Left kidney (tissue), 2 donors: ENCODE data around the gene TNPO1. TPM values are rescaled to one million over a fixed set of nuclear protein-coding genes. Genes with fewer than 3 reads are reported as not detected.
"Not testable (repeated sequence)": the region's sequence is repeated elsewhere in the genome, so short reads cannot be mapped to it uniquely, and the experiment has no call there.

Experiments
- DNase-seq: peaks from one replicate; pipeline ENCODE4 v3.0.0-alpha.2; 2013
- polyA plus RNA-seq: library from polyadenylated mRNA; unstranded; fragments of 120-200 nt; gene quantifications from one replicate; pipeline ENCODE4 v1.2.1, GENCODE V29; 2013; ENCODE audit not compliant: insufficient read length

Gene TNPO1
- polyA plus RNA-seq, 1 donor = 112 TPM

DNA sequence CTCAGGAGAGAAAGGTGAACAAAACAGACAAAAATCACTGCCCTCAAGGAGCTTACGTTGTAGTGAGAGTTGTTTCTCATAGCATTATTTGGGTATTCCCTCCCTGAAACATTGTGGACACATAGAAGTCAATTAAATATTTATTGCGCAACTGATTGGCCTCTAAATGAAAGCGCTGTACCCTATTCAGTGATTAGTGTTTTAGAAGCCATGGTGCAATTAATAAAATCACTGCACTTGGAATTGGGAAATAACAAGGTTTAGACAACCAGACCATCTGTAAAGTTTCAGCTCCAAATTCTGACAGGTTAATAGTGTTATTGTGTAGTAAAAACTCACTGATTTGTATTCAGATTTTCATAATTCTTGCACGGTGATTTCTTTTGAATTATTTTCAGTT is 35.9 kb downstream of the TNPO1 start:
- DNase-seq = no peak

DNA sequence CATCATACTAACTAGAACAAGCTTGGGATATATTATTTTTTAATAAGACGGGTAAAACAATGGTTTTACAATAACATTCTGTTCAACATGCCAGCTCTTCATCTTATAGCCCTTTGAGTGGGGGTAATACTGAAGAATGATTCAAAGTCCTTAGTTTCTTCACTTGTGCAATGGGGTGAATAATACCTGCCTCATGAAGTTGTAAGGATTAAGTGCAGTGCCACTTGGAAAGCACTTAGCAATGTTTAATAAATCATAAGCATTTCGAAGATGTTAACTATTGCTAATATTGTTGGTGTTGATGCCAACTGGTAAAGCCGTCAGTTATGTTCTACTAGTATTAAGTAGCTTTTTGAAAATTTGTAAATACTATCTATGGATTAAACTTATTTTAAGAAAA is 38.0 kb downstream of the TNPO1 start:
- no peak for DNase-seq

DNA sequence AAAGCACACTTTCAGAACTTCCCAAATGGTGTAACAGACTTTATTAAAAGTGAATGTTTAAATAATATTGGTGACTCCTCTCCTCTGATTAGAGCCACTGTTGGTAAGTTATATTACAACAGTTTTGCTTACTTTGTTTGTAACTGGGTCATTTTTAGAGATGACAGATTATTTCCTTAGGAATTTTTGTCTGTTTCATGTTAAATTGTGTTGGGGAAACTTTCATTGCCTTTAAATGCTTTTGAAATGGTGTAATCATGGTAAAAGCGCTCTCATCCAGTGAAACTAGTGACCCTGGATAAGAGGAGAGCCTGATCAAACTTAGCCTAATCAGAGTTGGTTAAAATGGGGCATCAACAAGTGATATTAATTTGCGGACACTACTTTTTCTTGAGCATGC is 39.4 kb downstream of the TNPO1 start:
- DNase-seq = no peak

DNA sequence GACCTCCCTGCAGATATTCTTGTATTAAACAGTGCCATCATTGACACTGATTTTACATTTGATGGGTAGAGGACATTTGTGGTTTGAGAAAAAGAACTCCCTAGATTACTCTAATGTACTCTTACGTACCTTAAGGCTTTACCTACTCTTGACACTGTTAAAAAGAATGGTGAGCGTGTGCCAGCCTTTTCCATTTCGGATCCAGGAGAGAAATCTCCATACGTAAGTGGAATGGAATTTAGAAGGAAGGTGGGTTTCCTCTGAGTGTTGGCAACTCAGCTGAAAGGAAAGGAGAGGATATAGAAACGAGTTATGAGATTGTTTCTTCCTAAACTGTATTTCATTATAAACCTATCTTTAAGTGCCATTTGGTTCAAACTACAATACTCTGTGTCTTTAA is 40.9 kb downstream of the TNPO1 start:
- no peak for DNase-seq

DNA sequence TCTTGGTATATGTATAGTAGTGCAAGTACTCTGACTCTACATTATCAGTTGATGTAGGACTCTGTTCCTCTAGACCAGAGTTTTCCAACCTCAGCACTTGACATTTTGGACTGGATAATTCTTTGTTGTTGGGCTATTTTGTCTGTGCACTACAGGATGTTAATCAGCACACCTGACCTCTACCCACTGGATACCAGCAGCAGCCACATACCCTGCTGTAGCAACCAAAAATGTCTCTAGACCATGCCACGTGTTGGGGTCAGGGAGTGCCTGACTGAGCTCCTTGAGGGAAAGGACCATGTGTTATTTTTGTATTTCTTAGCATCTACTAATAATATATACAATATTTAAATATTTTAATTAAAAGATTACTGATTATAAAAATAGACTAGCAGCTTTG is 42.7 kb downstream of the TNPO1 start:
- DNase-seq = no peak

DNA sequence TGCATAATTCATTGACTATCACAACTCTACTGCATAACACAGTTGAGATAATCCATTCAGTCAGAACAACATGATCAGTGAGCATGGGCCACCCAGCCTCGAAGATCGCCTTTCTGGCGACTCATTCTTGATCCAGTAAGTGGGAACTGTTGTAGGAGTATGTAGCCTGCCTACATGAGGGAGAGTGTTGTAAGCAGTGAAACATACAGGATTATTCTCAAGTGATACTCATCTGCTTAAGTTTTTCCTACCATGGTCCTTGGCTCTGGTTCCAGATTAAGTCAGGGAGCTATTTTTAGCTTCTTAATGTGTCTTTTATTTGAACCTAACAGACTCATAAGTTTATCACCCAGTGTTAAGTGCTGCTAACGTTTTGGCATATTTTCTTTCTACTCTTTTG is 44.0 kb downstream of the TNPO1 start:
- no peak for DNase-seq

DNA sequence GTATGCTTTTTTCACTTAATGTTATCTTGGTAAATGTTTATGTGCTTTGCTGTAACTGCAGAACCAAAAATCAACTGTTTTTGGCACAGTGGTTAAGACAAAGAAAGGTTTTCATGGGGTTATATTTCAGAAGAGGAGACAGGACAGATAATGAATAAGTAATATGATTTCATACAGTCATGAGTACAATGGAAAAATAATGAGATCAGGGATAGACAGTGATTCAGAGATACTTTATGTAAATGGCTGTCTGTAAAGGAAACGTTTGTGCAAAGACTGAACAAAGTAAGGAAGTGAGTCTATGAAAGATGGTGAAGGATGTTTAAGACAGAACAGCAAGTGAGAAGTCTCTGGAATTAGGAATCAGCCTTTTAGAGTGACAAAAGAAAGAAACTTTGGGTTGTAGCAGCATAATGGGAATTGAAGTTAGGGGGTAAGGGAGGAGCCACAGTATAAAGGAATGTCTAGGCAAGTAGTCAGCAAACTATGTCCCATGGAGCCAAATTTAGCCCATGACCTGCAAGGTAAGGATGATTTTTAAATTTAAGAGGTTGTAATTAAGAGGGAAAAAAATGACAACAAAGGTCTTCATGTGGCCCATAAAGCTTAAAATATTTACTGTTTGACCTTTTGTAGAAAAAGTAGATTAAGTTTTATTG is 55.0 kb downstream of the TNPO1 start:
- no peak for DNase-seq

DNA sequence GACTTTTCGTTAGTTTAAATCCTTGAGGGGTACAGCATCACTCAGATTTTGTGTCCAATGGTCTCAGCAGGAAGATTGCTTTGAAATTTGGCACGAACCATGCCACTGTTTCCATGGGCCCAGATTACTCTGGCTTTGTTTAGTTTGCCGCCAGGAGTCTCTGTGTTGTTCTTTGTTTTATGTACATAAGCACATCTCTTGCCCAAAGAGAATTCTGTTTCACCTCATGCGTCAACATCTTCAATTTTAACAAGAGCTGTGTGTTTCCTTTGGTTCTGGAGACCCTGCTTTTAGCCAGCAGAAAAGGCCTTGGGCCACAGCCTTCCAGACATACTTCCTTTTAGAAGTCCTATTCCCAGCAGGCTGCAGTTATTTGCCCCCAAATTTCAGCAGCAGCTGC is 62.4 kb downstream of the TNPO1 start:
- DNase-seq = no peak

DNA sequence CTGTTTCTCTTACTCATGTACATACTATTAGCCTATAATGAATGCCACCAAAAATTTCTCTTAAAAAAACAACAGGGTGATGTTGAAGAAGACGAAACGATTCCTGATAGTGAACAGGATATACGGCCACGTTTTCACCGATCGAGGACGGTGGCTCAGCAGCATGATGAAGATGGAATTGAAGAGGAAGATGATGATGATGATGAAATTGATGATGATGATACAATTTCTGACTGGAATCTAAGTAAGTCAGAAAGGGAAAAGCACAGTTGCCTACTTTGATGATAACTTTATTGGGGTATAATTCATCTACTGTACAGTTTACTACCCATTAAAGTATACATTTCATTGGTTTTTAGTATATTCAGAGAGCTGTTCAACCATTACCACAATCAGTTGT is 66.5 kb downstream of the TNPO1 start:
- DNase-seq = no peak

DNA sequence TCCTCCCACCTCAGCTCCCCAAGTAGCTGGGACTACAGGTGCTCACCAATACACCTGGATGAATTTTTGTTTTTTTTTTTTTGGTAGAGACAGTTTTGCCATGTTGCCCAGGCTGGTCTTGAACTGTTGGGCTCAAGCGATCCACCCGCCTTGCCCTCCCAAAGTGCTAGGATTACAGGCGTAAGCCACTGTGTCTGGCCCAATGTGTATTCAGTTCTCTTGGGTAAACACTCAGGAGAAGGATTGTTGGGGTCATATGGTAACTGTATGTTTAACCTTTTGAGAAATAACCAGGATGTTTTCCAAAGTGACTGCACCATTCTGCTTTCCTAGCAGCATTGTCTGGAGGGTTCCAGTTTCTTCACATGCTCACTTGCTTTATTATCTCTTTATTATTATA is 67.4 kb downstream of the TNPO1 start:
- no peak for DNase-seq

DNA sequence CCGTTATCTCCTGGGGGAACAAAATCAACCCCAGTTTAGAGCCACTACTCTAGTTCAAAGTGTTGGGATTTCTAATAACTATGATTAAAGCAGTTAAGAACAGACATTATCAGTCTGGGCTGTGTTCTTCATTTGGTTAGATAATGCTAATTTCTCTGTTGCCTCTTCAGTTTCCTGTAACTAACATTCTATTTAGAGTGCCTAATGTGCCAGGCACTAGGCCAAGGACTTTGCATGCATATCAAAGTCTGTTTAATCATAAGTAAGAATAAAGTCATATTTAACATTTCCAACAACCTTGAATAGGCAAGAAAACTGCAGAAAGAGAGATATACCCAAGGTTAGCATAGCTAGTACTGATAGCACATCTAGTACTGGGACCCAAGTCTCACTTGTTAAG is 68.4 kb downstream of the TNPO1 start:
- DNase-seq = no peak

DNA sequence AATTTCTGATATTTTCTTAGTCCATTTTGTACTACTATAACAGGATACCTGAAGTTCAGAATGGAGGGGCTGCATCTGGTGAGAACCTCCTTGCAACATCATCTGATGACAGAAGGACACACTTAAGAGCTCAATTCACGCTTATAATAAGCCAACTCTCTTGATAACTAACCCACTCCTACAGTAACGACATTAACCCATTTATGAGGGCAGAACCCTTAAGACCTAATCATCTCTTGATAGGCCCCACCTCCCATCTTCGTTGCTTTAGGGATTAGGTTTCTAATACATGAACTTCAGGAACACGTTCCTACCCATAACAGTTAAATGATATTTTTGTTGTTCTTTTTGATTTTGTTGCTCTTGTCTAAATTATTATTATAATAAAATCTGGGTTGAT is 69.4 kb downstream of the TNPO1 start:
- no peak for DNase-seq

DNA sequence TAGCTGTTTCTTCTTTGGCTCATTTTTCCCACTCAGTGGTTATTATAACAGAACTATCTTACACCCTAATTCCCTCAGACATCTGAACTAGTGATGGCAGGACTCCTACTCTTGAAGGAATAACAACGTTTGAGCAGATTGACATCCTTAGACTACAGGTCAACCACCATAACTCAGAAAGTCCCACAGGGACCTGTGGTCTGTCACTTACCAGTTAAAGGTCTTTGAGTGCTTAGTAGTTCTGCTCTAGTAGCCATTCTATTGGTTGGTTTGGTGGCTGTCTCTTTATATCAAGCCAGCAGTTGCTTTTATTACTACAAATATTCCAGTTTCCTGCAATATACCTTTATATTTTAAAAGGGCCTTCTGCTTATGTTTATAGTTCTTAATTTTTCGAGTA is 72.1 kb downstream of the TNPO1 start:
- DNase-seq = no peak

DNA sequence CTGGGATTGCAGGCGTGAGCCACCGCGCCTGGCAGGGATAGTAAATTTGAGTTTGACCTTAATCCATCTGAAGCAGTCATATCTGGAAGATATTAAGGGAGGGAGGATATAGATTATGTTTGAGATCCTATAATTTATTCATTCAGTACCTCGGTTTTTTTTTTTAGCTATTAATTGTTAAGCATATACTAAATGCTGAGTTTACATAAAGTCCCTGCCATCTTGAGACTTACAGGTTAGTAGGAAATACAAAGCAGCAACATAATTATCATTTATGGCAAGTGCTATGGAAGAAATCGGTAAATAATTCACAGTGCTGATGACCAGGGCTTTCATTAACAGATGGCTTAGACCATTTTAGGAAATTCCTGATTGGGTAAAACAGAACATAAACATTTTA is 72.9 kb downstream of the TNPO1 start:
- no peak for DNase-seq

DNA sequence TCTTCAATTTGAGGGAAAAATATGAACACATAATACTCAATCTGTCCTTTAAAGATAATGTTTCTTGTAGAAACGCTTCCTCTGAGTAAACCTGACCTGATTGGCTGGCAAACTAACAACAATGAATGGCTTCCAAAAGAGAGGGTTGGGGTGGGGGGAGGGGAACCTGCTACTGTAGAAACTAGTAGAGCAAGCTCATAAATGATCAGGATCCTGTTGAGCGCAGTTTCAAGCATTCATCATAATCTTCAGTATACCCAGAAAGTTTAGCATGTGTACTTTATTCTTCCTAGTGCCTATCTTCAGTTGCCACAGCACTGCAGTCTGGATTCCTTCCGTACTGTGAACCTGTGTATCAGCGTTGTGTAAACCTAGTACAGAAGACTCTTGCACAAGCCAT is 76.4 kb downstream of the TNPO1 start:
- no peak for DNase-seq

DNA sequence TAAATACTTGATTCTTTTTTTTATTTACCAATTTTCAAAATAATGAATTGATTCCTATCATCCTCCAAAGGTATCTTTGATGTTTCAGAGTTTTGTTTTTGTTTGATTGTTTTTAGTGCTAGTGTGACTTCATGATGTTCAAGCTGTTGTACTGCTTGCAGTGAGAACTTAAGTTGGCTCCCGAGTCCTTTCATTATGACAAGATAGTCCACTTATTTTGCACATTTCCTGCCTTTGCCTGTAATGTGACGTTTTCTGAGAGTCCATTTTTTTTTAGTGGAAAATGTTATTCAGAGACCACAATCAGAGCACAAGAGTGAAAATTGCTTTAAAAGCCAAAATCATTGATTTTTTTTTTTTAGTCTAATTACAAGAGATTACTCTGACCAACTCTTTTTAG is 79.3 kb downstream of the TNPO1 start:
- no peak for DNase-seq

DNA sequence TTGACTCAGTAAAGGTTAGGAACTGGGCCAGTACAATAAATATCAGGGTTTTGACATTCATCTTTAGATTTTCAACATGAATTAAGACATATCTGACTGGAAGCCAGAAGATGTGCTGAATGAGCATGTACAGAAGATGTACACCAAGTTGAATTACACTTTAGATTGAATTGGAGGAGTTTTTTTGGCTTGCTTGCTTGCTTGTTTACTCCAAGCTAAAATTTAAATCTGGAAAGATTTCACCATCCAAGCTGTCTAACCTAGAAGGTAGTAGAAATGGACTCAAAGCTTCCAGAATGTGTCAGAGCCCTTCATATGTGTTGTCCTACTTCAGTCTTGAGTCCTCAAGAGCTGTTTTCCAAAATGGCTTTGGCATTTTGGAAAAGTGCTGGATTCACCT is 90.3 kb downstream of the TNPO1 start:
- no peak for DNase-seq

DNA sequence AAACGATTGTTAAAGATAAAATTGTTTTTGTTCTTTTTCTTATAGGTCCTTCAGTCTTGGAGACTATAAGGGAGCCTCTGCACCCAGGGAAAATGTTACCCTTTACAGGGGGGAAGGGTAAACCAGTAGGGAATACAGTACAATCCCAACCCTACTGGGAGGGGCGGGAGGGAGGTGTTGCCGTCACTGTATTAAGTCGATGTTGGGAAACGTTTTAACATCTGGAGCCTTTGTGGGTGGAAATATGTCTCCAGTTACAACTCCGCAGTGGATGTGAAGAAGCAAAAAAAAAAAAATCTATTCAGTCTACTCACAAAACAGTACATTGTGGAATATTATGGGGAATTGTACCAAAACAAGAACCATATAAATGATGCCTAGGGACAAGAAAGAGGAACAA is 92.2 kb downstream of the TNPO1 start:
- DNase-seq = no peak

DNA sequence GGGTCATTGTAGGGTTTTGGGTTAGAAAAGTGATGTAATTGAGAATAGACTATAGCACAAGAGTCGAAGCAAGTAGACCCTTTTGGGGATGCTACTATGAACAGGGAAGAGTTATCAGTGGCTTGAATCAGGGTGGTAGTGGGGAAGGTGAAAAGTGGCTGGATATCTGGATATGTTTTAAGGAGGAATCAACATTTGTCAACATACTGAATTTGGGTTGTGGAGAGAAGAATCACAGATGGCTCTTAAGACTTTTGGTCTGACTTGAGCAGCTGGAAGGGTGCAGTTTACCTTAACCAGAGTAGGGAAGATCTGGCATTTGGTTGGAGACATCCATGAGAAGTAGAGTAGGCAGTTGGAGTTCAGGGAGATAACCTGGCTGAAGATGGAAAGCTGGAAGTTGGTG is 100.9 kb downstream of the TNPO1 start:
- no peak for DNase-seq

DNA sequence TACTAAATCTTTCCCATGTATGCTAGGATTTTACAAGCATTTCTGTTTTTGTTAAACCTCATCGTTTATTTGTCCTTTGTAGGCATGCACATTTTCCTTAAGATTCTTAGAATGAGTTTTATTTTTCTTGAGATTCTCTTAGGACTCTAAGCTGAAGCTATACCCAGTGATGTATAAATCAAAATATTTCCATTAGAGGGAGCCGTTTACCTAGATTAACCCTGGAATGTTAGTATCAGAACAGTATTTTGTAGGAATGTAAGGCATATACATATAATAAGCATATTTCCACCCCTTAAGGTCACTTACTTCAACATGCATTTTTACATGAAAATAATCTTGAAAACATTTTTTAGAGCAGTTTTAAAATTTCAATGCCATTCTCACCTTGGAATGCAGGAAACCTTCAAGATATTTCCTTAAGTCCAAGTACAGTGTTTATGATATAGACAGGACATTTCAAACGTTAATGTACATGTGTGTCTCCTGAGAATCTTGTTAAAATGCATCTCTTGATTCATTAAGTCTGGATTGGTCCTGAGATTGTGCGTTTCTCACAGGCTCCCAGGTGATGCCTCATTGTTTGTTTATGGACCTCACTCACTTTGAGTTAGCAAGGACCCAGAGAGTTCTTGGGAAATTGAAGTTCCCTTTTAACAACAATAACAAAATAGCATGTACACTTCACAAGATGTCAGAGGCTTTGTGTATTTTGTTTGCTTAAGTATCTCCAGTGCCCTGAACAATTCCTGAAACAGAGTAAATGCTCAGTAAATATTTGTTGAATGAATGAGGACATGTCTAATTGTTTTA is 104.4 kb downstream of the TNPO1 start:
- DNase-seq = no peak

DNA sequence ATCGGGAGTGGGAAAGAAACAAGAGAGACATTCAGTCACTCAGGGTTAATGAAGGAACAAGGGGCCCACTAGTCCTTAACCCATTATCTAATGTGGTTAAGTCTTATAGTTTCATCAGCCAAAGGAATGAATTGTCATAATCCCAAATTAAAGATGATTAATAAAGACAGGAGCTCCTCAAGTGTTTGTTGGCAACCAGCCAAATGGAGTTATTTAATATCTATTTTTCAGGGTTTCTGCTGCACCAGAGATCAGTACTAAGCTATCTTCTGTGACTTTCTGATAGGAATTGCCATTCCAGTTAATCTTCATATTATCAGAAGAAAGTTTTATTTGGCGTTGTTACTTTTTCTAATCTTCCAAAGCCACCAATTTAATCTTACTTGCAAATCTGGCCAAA is 105.4 kb downstream of the TNPO1 start:
- no peak for DNase-seq

DNA sequence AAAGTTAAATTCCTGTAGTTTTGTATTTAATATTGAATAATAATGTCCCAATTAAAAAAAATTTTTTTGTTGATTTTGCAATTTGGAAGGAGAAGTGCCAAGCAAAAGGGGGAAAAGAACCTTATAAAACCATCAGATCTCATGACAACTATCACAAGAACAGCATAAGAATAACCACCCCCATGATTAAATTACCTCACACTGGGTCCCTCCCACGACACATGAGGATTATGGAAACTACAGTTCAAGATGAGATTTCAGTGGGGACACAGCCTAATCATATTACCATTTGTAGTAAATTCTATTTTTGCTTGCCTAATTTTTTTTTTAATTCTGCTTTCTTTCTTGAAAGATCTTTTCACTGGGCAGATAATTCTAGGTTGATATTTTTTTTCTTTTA is 106.0 kb downstream of the TNPO1 start:
- no peak for DNase-seq

DNA sequence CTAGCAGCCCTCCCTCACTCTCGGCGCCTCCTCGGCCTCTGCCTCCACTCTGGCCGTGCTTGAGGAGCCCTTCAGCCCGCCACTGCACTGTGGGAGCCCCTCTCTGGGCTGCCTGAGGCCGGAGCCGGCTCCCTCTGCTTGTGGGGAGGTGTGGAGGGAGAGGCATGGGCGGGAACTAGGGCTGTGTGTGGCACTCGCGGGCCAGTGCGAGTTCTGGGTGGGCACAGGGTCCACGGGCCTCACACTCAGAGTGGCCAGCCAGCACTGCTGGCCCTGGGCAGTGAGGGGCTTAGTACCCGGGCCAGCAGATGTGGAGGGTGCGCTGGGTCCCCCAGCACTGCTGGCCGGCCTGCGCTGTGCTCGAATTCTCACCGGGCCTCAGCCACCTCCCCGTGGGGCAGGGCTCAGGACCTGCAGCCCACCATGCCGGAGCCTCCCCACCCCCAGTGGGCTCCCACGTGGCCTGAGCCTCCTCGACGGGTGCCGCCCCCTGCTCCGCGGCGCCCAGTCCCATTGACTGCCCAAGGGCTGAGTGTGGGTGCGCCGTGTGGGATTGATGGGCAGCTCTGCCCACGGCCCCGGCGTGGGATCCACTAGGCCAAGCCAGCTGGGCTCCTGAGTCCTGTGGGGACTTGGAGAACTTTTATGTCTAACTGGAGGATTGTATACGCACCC is 109.0 kb downstream of the TNPO1 start:
- no peak for DNase-seq

DNA sequence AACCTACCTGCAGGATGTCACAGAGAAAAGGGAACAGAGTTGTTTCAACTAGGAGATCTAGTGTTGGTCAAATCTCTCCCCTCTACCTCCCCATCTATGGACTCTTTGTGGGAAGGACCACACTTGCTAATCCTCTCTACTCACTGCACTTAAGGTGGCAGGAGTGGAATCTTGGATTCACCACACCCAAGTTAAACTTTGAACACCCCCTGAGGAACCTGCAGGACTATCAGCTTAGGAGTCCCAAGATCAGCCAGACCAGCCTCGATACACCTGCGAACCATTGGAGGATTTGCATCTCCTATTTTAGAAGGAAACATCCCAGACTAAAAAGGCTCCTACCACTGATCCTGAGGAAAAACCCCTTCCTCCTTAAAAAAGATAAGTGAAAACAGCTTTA is 116.2 kb downstream of the TNPO1 start:
- not testable (repeated sequence) for DNase-seq
